HG03097 (cell line): ENCODE measurements around the gene HLA-DMA.

Experiments
- ATAC-seq: cut with Tn5 transposase; IDR thresholded peaks from one replicate; pipeline ENCODE4 v1.9.1; 2021; ENCODE audit not compliant: unreplicated experiment, low FRiP score

Gene HLA-DMA

GRCh38 chr6:32952817-32953739 lies at the start of gene HLA-DMA:
Gene HLA-DMA, minus strand, starts transcription at chr6:32953097. Its CDS starts 61 bp downstream, at chr6:32953036.
- ATAC-seq: peak; percentile 80

- ATAC-seq: no peak
Observed at GRCh38 chr6:33001685-33002084, 48.8 kb upstream of the HLA-DMA start.

DNA sequence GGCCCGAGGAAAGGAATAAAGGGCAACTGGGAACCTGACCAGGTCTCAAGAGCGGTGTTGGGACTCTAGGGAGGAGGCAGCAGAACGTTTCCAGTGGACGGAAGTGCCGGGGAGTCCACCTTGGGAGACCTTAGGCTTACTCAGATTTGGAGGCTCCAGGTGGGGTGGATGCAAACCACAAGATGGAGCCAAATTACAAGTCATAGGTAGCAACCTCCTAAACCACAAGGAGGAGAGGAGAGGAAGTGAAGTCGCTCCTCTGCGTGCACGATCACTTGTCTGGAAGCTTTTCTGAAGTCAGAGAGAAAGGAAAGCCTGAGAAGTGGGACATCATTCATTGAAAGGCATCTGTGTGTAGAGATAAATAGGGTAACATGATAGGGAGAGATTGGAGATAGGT lies 47.2 kb upstream of the HLA-DMA start:
- ATAC-seq: no peak

- ATAC-seq: no peak
Observed at GRCh38 chr6:32995448-32995847, 42.6 kb upstream of the HLA-DMA start.

DNA sequence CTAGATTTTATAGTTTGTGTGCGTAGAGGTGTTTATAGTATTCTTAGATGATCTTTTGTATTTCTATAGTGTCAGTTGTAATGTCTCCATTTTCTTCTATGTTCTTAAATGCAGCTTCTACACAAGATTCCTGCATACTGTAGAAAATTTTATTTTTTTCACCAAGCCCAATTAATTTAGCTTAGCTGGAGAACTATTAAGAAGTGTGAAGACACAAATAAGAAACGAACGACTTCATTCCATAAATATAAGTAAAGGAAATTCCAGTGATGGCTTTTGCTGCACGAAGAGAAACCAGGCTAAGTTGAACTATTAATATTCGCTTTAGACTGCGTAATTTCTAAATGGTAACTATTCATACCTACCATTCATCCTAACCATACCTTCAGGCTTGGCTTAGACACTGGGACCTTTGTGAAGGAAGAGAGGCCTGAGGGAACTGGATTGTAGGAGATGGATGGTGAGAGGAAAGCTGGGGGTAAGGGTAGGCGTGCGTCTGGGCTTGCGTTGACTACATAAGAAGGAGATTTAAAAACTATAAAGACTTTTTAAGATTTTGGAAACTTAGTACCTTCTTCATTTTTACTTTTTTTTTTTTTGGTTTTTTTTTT lies 40.6 kb upstream of the HLA-DMA start:
- ATAC-seq: no peak

DNA sequence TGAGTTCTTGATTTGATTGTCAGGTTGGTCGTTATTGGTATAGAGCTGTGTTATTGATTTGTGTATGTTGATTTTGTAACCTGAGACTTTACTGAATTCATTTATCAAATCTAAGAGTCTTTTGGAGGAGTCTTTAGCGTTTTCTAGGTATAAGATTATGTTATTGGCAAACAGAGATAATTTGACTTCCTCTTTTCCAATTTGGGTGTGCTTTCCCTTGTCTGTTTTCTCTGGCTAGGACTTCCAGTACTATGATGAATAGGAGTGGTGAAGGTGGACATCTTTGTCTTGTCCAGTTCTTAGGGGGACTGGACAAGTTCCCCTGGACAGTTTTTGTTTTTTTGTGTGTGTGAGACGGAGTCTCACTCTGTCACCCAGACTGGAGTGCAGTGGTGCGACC lies 39.1 kb upstream of the HLA-DMA start:
- ATAC-seq: no peak

- ATAC-seq: no peak
Observed at GRCh38 chr6:32989368-32989767, 36.5 kb upstream of the HLA-DMA start.

- no peak for ATAC-seq
Observed at GRCh38 chr6:32984622-32985389, 31.9 kb upstream of the HLA-DMA start.

GRCh38 chr6:32983964-32984621 lies 31.2 kb upstream of the HLA-DMA start:
- ATAC-seq: no peak

GRCh38 chr6:32983493-32983848 lies 30.6 kb upstream of the HLA-DMA start:
- no peak for ATAC-seq

DNA sequence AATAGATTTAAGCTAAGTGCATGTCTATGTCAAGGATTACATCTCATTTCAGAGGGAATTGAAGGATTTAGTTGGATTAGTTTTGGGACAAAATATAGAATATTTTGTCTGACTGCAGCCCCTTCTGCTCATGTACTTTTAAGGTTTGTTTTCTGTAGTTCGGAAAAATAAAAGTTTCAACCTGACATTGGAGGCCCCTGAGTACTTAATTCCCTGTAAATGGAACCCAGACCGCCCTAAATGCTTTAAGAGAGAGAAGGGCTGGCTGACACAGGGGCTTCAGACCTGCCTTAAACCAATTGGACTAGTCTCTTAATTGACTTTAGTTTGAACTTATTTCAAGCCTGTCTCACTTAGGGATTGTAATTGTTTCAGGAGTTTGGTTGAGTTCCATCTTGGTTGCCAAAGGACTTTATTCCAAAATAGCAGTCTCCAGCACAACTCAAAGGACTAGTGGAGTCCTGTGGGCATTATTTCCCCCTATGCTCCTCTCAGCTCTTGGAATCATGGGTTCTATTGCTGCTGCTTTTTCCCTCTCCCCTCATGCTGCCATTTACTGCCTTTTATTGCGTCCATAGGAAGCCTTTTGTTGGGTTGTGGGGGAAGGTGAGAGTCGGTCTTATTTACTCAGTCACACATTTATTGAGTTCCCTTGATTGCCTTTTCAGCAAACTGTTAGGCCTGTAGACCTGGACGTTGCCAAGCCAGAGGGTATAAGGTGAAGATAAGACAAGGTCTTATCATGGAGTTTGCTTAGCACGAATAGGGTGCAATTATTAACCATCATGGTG lies 30.0 kb upstream of the HLA-DMA start:
- no peak for ATAC-seq

GRCh38 chr6:32982084-32982701 lies 29.3 kb upstream of the HLA-DMA start:
- ATAC-seq: no peak

DNA sequence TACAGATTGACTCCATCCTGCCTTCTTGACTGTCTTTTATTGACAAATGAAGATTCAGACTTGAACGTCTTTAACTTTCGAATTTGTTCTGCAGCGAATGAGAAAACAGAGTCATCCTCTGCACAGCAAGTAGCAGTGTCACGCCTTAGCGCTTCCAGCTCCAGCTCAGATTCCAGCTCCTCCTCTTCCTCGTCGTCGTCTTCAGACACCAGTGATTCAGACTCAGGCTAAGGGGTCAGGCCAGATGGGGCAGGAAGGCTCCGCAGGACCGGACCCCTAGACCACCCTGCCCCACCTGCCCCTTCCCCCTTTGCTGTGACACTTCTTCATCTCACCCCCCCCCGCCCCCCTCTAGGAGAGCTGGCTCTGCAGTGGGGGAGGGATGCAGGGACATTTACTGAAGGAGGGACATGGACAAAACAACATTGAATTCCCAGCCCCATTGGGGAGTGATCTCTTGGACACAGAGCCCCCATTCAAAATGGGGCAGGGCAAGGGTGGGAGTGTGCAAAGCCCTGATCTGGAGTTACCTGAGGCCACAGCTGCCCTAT lies 27.7 kb upstream of the HLA-DMA start:
- ATAC-seq: no peak

DNA sequence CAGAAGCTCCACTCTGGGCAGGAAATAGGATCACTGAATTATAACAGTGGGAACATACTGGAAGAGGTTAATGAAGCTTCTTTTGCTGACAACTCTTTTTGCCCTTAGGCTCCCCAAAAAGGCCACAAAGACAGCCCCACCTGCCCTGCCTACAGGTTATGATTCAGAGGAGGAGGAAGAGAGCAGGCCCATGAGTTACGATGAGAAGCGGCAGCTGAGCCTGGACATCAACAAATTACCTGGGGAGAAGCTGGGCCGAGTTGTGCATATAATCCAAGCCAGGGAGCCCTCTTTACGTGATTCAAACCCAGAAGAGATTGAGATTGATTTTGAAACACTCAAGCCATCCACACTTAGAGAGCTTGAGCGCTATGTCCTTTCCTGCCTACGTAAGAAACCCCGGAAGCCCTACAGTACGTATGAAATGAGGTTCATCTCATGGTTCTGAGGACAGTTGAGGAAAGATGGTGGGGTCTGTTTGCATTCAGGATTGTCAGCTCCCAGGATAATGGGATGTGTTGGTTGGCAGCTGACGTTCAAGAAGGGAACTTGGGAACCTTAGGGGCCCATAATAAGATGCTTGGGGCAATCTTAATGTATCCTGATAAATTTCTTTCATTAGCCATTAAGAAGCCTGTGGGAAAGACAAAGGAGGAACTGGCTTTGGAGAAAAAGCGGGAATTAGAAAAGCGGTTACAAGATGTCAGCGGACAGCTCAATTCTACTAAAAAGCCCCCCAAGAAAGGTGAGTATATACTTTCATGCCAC lies 27.0 kb upstream of the HLA-DMA start:
- no peak for ATAC-seq

- ATAC-seq: no peak
Observed at GRCh38 chr6:32977953-32978324, 25.0 kb upstream of the HLA-DMA start.

DNA sequence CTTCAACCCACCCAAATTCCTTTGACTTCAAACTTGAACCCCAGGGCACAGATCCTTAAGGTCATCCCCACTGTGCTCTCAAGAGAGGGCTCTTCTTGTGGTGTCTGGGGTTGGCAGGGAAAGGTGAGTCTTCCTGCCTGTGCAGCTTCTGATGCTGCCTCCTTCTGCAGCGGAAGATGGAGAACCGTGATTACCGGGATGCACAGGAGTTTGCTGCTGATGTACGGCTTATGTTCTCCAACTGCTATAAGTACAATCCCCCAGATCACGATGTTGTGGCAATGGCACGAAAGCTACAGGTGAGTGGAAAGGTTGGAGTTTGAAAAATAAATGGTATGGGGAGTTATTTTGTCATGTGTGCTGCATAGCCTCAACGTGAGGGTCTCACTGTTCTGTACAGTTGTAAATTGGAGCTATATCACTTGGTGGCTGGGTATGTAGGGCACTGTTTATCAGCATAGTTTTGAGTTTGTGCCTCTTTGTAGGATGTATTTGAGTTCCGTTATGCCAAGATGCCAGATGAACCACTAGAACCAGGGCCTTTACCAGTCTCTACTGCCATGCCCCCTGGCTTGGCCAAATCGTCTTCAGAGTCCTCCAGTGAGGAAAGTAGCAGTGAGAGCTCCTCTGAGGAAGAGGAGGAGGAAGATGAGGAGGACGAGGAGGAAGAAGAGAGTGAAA lies 24.5 kb upstream of the HLA-DMA start:
- no peak for ATAC-seq

DNA sequence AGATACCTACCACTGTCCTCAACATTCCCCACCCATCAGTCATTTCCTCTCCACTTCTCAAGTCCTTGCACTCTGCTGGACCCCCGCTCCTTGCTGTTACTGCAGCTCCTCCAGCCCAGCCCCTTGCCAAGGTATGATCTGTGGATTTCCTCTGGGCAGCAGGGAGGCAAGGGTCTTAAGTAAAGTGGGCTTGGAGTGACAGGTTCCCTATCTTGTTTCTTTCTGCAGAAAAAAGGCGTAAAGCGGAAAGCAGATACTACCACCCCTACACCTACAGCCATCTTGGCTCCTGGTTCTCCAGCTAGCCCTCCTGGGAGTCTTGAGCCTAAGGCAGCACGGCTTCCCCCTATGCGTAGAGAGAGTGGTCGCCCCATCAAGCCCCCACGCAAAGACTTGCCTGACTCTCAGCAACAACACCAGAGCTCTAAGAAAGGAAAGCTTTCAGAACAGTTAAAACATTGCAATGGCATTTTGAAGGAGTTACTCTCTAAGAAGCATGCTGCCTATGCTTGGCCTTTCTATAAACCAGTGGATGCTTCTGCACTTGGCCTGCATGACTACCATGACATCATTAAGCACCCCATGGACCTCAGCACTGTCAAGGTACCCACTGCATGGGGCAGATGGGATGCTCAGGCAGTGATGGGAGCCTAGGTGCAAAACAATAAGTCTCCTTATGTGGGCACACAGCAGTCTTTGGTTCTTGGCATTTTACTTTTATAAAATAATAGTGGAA lies 23.6 kb upstream of the HLA-DMA start:
- no peak for ATAC-seq
